Liver (tissue), 9 donors: Measurements from ENCODE around the gene AJAP1. TPM values are rescaled to one million over a fixed set of nuclear protein-coding genes. Genes with fewer than 3 reads are reported as not detected.

Experiments
- DNase-seq: peaks from one replicate; pipeline ENCODE4 v3.0.0-alpha.2; 2017; ENCODE audit warnings: low spot score
- H3K27ac ChIP-seq, 2 donors: one replicate each; pipeline ENCODE4 v1.7.0; 2013; ENCODE audit warnings: inconsistent platforms in 2 of 2, low read length in 2 of 2, control low read depth in 1 of 2, low read depth in 1 of 2, mild to moderate bottlenecking in 1 of 2
- H3K27me3 ChIP-seq, 4 donors: one replicate each; pipeline versions ENCODE4 v1.6.1 to v1.7.0; 2013; ENCODE audit warnings: low read length in 3 of 4, inconsistent platforms in 1 of 4, mild to moderate bottlenecking in 1 of 4, moderate library complexity in 1 of 4; ENCODE audit not compliant: control insufficient read depth in 4 of 4, insufficient read depth in 4 of 4
- H3K36me3 ChIP-seq, 4 donors: one replicate each; pipeline versions ENCODE4 v1.6.1 to v1.7.0; 2013; ENCODE audit warnings: low read length in 3 of 4, mild to moderate bottlenecking in 3 of 4, low read depth in 1 of 4, moderate library complexity in 1 of 4; ENCODE audit not compliant: control insufficient read depth in 4 of 4, insufficient read depth in 3 of 4
- H3K4me1 ChIP-seq, 4 donors: one replicate each; pipeline versions ENCODE4 v1.6.1 to v1.7.0; 2013; ENCODE audit warnings: low read length in 3 of 4, mild to moderate bottlenecking in 3 of 4, moderate library complexity in 1 of 4; ENCODE audit not compliant: control insufficient read depth in 4 of 4, insufficient read depth in 4 of 4
- H3K4me3 ChIP-seq, 3 donors: one replicate each; pipeline versions ENCODE4 v1.6.1 to v1.7.0; 2013; ENCODE audit warnings: low read length in 3 of 3, control low read depth in 1 of 3, low read depth in 1 of 3, mild to moderate bottlenecking in 1 of 3
- H3K9ac ChIP-seq, 2 donors: one replicate each; pipeline ENCODE4 v1.7.0; 2013; ENCODE audit warnings: low read length in 2 of 2, mild to moderate bottlenecking in 2 of 2, moderate library complexity in 2 of 2, control low read depth in 1 of 2, low read depth in 1 of 2
- H3K9me3 ChIP-seq, 4 donors: one replicate each; pipeline versions ENCODE4 v1.6.1 to v1.7.0; 2013; ENCODE audit warnings: low read length in 3 of 4; ENCODE audit not compliant: control insufficient read depth in 4 of 4
- EGR1 ChIP-seq, 2 donors: IDR thresholded peaks; 2 replicates each; pipeline ENCODE4 v1.6.1; 2016 to 2018; ENCODE audit warnings: antibody characterized with exemption in 2 of 2, low read depth in 2 of 2
- FOXA1 ChIP-seq: IDR thresholded peaks from 2 replicates; pipeline ENCODE4 v1.6.1; 2016; ENCODE audit warnings: antibody characterized with exemption
- FOXA2 ChIP-seq: IDR thresholded peaks from 2 replicates; pipeline ENCODE4 v1.6.1; 2016; ENCODE audit warnings: antibody characterized with exemption
- GABPA ChIP-seq, 2 donors: IDR thresholded peaks in 1 of 2; conservative IDR thresholded peaks in 1 of 2; 2 replicates each; pipeline ENCODE4 v1.6.1; 2016; ENCODE audit warnings: antibody characterized with exemption in 2 of 2, mild to moderate bottlenecking in 1 of 2, moderate library complexity in 1 of 2
- JUND ChIP-seq, 2 donors: IDR thresholded peaks; 2 replicates each; pipeline ENCODE4 v1.6.1; 2016; ENCODE audit warnings: antibody characterized with exemption in 2 of 2
- NR2F2 ChIP-seq: IDR thresholded peaks from 2 replicates; pipeline ENCODE4 v1.6.1; 2016; ENCODE audit warnings: antibody characterized with exemption
- RXRA ChIP-seq, 2 donors: IDR thresholded peaks; 2 replicates each; pipeline ENCODE4 v1.6.1; 2017 to 2018; ENCODE audit warnings: antibody characterized with exemption in 2 of 2, mild to moderate bottlenecking in 1 of 2
- SP1 ChIP-seq: IDR thresholded peaks from 2 replicates; pipeline ENCODE4 v1.6.1; 2018; ENCODE audit warnings: antibody characterized with exemption, mild to moderate bottlenecking
- TAF1 ChIP-seq: conservative IDR thresholded peaks from 2 replicates; pipeline ENCODE4 v1.6.1; 2016; ENCODE audit warnings: antibody characterized with exemption, mild to moderate bottlenecking
- YY1 ChIP-seq: IDR thresholded peaks from 2 replicates; pipeline ENCODE4 v1.6.1; 2016; ENCODE audit warnings: antibody characterized with exemption, mild to moderate bottlenecking
- WGBS: extraction: QIAGEN DNeasy Blood & Tissue Kit; methylation state at CpG from one replicate; pipeline ENCODE4 v1.1.7; 2013; 5-methylcytosine and 5-hydroxymethylcytosine counted together
- polyA plus RNA-seq, 2 donors: library from polyadenylated mRNA; stranded (reverse) in 1 of 2; unstranded in 1 of 2; fragments of 200-250 nt in 1 of 2; fragments of >200 nt in 1 of 2; fragmentation: Nextera tagmentation in 1 of 2; extraction: Ambion mirVana in 1 of 2; gene quantifications; one replicate each; pipeline versions ENCODE4 v1.2.1 to v1.2.3, GENCODE V29; 2013 to 2015
- total RNA-seq, 2 donors: library from RNA; depleted of rRNA; stranded (reverse); fragments of >200 nt; gene quantifications; one replicate each; pipeline ENCODE4 v1.2.3, GENCODE V29; 2014
- TF ChIP-seq, protein P1 (sequence below): IDR thresholded peaks from 2 replicates; pipeline ENCODE4 v1.6.1; 2016; ENCODE audit warnings: antibody characterized with exemption
- TF ChIP-seq, protein P2 (sequence below): IDR thresholded peaks from 2 replicates; pipeline ENCODE4 v1.6.1; 2016; ENCODE audit warnings: antibody characterized with exemption
- TF ChIP-seq, protein P3 (sequence below): IDR thresholded peaks from 2 replicates; pipeline ENCODE4 v1.6.1; 2016; ENCODE audit warnings: antibody characterized with exemption
- TF ChIP-seq, protein P4 (sequence below): IDR thresholded peaks from 2 replicates; pipeline ENCODE4 v1.6.1; 2016; ENCODE audit warnings: antibody characterized with exemption, mild to moderate bottlenecking
- TF ChIP-seq, protein P5 (sequence below): fragments of 150-350 bp; IDR thresholded peaks from 2 replicates; pipeline ENCODE4 v1.5.1; 2017; ENCODE audit warnings: improper control_type of control experiment, low read depth, low read length; ENCODE audit not compliant: missing input control
- donor health status: healthy.
- donor health status: healthy.
- donor health status: healthy.
- donor health status: healthy.
- donor health status: healthy.

AJAP1 gene
- total and polyA plus RNA-seq, 4 donors = under 0.01 to 0.21 (median 0.08) TPM; not detected in 1

DNA sequence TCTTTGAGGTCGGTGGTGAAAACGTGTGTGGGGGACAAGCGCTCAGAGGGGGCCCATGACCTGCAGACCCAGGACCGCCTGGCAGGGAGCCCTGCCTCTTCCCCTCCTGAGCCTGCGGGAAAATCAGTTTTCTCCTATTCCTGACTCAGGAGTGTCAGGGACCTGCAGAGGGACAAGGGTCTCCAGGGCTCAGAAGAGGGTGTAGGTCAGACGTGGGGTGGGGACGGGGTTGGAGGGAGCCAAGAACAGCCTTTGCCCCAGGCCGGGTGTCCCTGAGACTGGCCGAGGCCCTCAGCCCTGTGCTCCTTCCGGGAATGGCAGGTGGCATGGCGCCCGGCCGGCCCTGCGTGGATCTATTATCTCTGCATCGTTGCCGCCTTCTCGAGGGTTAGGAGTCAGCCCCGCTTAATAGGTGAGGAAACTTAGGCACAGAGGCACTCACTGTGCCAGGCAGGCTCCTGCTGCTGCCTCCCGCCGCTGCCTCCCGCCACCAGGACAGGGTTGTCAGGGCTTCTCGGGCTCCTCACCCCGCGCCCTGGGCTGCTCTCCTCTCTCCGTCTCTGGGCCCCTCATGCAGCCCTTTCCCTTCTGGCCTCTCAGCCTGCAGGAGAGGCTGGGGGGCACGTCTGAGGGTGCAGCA, 37.5 kb downstream of the AJAP1 start:
- DNase-seq = no peak
- Histone ChIP-seq H3K27ac (no peak overlapping the region), H3K36me3 (no peaks in the 10 kb centered on the region), H3K27me3 (no peaks in the 10 kb centered on the region), H3K4me1 (no peaks in the 10 kb centered on the region), H3K9me3 (no peaks in the 10 kb centered on the region), H3K9ac (no peak overlapping the region), H3K4me3 (no peak overlapping the region)
- 89% methylated on average over 26 of the region's 26 CpGs for WGBS
- no peak for TF ChIP-seq GABPA (IDR thresholded peaks at IDR 0.05 in 1 of 2, conservative IDR thresholded peaks at IDR 0.05 in 1 of 2)
- TF ChIP-seq, protein P1, sequence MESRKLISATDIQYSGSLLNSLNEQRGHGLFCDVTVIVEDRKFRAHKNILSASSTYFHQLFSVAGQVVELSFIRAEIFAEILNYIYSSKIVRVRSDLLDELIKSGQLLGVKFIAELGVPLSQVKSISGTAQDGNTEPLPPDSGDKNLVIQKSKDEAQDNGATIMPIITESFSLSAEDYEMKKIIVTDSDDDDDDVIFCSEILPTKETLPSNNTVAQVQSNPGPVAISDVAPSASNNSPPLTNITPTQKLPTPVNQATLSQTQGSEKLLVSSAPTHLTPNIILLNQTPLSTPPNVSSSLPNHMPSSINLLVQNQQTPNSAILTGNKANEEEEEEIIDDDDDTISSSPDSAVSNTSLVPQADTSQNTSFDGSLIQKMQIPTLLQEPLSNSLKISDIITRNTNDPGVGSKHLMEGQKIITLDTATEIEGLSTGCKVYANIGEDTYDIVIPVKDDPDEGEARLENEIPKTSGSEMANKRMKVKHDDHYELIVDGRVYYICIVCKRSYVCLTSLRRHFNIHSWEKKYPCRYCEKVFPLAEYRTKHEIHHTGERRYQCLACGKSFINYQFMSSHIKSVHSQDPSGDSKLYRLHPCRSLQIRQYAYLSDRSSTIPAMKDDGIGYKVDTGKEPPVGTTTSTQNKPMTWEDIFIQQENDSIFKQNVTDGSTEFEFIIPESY = no peak
- TF ChIP-seq NR2F2 = no peak
- TF ChIP-seq SP1 = no peak
- no peak for TF ChIP-seq TAF1
- no peak for TF ChIP-seq FOXA1
- TF ChIP-seq, protein P2, sequence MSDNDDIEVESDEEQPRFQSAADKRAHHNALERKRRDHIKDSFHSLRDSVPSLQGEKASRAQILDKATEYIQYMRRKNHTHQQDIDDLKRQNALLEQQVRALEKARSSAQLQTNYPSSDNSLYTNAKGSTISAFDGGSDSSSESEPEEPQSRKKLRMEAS = no peak
- TF ChIP-seq, protein P3, sequence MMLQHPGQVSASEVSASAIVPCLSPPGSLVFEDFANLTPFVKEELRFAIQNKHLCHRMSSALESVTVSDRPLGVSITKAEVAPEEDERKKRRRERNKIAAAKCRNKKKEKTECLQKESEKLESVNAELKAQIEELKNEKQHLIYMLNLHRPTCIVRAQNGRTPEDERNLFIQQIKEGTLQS = no peak
- TF ChIP-seq EGR1 (IDR thresholded peaks at IDR 0.05; ENCODE audit: low read depth in 2 of 2) = no peak
- TF ChIP-seq, protein P4, sequence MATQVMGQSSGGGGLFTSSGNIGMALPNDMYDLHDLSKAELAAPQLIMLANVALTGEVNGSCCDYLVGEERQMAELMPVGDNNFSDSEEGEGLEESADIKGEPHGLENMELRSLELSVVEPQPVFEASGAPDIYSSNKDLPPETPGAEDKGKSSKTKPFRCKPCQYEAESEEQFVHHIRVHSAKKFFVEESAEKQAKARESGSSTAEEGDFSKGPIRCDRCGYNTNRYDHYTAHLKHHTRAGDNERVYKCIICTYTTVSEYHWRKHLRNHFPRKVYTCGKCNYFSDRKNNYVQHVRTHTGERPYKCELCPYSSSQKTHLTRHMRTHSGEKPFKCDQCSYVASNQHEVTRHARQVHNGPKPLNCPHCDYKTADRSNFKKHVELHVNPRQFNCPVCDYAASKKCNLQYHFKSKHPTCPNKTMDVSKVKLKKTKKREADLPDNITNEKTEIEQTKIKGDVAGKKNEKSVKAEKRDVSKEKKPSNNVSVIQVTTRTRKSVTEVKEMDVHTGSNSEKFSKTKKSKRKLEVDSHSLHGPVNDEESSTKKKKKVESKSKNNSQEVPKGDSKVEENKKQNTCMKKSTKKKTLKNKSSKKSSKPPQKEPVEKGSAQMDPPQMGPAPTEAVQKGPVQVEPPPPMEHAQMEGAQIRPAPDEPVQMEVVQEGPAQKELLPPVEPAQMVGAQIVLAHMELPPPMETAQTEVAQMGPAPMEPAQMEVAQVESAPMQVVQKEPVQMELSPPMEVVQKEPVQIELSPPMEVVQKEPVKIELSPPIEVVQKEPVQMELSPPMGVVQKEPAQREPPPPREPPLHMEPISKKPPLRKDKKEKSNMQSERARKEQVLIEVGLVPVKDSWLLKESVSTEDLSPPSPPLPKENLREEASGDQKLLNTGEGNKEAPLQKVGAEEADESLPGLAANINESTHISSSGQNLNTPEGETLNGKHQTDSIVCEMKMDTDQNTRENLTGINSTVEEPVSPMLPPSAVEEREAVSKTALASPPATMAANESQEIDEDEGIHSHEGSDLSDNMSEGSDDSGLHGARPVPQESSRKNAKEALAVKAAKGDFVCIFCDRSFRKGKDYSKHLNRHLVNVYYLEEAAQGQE = no peak
- TF ChIP-seq FOXA2 = no peak
- TF ChIP-seq YY1 = no peak
- TF ChIP-seq JUND (IDR thresholded peaks at IDR 0.05) = no peak
- no peak for TF ChIP-seq RXRA (IDR thresholded peaks at IDR 0.05)
- TF ChIP-seq, protein P5, sequence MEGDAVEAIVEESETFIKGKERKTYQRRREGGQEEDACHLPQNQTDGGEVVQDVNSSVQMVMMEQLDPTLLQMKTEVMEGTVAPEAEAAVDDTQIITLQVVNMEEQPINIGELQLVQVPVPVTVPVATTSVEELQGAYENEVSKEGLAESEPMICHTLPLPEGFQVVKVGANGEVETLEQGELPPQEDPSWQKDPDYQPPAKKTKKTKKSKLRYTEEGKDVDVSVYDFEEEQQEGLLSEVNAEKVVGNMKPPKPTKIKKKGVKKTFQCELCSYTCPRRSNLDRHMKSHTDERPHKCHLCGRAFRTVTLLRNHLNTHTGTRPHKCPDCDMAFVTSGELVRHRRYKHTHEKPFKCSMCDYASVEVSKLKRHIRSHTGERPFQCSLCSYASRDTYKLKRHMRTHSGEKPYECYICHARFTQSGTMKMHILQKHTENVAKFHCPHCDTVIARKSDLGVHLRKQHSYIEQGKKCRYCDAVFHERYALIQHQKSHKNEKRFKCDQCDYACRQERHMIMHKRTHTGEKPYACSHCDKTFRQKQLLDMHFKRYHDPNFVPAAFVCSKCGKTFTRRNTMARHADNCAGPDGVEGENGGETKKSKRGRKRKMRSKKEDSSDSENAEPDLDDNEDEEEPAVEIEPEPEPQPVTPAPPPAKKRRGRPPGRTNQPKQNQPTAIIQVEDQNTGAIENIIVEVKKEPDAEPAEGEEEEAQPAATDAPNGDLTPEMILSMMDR = no peak

DNA sequence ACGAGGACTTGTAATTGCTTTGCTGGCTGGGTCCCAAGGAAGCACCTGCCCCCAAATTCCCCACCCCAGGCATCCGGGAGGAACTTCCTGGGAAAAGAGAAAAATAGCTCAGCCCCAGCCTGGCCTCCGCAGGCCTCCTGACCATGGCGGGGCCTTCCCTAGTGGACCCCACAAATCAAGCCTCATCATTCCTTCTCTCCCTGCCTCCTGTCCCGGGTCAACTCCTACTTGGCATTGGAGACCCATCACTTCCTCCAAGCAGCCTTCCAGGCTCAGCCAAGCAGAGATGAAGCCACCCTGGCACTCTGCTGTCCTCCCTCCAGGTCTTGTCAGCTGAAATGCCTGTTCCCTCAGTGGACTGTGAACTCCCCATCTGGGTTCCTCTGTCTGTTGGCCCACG, 38.0 kb downstream of the AJAP1 start:
- DNase-seq = no peak
- Histone ChIP-seq H3K27ac (no peak overlapping the region), H3K36me3 (no peaks in the 10 kb centered on the region), H3K27me3 (no peaks in the 10 kb centered on the region), H3K9ac (no peak overlapping the region), H3K9me3 (no peaks in the 10 kb centered on the region), H3K4me3 (no peak overlapping the region), H3K4me1 (no peaks in the 10 kb centered on the region)
- WGBS = 88% methylated on average over 6 of the region's 6 CpGs
- TF ChIP-seq, protein P1 = no peak
- TF ChIP-seq, protein P4 = no peak
- no peak for TF ChIP-seq RXRA (IDR thresholded peaks at IDR 0.05)
- TF ChIP-seq TAF1 = no peak
- no peak for TF ChIP-seq FOXA1
